HFF-Myc (cell line): Measurements from ENCODE around the gene REEP1.

Source experiments
- DNase-seq: peaks from one replicate; pipeline ENCODE4 v3.0.0-alpha.2; 2011; ENCODE audit warnings: low read depth; ENCODE audit errors: extremely low read depth
- H3K4me3 ChIP-seq: replicated peaks from 2 replicates; pipeline ENCODE4 v1.5.1; 2011; ENCODE audit warnings: low read depth, mild to moderate bottlenecking, control low read depth, low read length
- TF ChIP-seq, protein P1 (sequence below): IDR thresholded peaks from 2 replicates; pipeline ENCODE4 v1.5.1; 2012; ENCODE audit warnings: mild to moderate bottlenecking, low read depth, low read length, control low read depth; ENCODE audit errors: missing control alignments

Gene REEP1

DNA sequence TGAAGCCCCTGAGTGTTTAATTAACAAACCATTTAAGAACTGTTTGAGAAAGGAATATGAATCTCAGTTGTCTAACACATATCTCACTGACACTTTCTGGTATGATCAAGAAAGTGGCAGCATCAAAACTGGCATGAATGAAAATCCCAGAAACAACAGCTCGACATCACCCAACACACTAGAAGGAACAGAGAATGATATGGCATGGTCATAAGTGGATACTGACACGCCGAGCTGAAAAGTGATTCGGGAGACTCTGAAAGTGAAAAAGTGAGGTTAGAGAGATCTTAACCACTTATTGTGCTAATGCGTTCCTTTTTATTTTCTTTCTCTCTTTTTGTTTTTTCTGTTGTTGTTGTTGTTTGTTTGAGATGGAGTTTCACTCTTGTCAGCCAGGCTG lies 100.3 kb downstream of the REEP1 start:
- H3K4me3 ChIP-seq: no peak overlapping the region
- DNase-seq: no peak
- TF ChIP-seq, protein P1, sequence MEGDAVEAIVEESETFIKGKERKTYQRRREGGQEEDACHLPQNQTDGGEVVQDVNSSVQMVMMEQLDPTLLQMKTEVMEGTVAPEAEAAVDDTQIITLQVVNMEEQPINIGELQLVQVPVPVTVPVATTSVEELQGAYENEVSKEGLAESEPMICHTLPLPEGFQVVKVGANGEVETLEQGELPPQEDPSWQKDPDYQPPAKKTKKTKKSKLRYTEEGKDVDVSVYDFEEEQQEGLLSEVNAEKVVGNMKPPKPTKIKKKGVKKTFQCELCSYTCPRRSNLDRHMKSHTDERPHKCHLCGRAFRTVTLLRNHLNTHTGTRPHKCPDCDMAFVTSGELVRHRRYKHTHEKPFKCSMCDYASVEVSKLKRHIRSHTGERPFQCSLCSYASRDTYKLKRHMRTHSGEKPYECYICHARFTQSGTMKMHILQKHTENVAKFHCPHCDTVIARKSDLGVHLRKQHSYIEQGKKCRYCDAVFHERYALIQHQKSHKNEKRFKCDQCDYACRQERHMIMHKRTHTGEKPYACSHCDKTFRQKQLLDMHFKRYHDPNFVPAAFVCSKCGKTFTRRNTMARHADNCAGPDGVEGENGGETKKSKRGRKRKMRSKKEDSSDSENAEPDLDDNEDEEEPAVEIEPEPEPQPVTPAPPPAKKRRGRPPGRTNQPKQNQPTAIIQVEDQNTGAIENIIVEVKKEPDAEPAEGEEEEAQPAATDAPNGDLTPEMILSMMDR: no peak

DNA sequence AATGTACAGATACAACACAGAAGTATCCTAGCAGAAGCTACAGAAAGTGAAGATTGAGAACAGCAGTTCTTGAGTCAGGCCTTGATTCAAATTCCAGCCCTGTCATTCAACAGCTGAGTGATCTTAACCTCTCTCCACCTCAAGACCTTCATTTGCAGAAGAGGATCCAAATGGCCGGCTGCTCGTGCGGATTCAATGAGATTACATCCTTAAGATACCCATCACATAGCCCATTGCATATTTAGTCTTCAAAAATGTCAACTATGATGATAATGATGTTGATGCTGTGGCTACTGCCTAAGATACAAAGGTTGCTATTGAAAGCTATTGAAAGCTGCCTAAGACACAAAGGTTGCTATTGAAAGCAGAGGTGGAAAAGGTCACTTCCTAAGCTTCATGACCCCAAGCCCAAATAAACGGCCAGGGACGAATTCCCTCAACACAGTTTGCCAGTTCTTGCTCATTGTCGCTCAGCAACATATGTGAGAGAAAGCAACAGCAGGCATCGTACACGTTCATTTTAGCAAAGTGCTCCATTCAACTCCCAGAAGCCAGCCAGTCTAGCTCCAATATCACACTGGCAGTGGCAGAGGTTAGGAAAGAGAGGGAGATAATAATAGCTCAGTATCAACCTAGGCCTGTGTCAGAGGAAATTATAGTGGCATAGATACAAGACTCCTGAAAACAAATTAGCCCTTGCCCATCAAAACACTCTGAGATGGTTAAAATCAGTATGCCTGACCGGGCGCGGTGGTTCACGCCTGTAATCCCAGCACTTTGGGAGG lies 102.0 kb downstream of the REEP1 start:
- no peak overlapping the region for H3K4me3 ChIP-seq
- TF ChIP-seq, protein P1: no peak
- DNase-seq: no peak

DNA sequence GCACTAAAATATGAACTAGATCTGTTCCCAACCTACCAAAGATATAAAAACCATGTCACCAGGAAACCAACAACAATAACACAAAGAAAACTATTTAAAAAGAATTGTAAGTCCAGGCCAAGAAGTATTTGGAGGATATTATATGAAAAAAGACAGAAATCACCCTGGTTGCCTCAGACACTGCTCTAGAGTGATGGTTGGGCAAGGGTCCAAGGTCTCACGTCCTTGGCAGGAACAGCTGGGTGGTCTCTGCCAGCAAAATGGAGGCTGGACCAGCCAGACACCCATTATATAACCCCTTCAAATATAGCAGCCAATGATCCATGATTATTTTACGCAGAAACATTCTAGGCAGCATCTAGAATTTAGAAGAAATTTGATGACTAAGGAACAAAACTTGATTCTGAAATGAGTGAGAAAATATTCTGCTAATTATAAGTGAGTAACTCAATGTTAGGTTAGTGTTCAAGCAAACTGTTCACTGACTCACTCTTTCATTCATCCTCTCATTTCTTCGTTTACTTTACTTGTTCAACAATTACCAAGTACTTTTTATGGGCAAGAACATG lies 102.8 kb downstream of the REEP1 start:
- TF ChIP-seq, protein P1: no peak

DNA sequence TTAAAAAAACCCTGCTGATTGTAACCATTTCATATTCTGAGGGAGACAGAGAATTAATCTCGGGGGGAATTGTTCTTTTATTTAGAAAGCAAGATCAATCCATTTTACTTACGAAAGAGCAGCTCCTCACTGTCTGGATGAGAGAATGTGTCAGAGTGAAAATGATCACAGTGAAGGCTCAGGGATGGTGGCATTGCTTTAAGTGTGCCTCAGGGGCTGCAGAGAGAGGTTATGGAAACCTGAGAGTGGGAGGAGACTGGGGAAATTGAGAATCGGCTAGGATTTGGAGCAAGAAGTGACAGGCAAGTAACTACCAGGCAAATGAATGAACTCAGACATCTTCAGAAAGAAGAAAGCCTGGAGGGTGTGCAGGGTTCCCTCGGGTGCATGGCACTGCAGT lies 104.0 kb downstream of the REEP1 start:
- H3K4me3 ChIP-seq: no peak overlapping the region
- TF ChIP-seq, protein P1: no peak
- no peak for DNase-seq

More for the DNA sequence above, 102.8 kb downstream of the REEP1 start:
- H3K4me3 ChIP-seq: no peak overlapping the region
- DNase-seq: no peak

DNA sequence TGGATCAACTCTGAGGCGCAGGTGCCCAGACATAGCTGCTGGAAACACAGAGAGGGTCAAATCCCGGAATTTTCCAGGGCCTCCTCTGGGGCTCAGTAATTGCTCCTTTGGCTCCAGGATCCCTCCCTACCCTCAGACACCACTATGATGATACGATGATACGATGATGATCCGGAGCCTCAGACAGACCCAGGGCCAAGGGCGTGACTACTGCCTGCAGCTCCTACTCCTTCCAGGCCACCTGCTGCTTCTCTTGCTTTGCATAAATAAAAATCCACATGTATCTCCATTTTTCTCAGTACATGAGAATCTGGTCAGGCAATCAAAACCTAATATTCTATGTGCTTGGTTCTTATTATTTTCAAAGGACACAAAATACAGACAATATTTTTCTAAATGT lies 104.5 kb downstream of the REEP1 start:
- DNase-seq: no peak
- no peak overlapping the region for H3K4me3 ChIP-seq
- TF ChIP-seq, protein P1: no peak

DNA sequence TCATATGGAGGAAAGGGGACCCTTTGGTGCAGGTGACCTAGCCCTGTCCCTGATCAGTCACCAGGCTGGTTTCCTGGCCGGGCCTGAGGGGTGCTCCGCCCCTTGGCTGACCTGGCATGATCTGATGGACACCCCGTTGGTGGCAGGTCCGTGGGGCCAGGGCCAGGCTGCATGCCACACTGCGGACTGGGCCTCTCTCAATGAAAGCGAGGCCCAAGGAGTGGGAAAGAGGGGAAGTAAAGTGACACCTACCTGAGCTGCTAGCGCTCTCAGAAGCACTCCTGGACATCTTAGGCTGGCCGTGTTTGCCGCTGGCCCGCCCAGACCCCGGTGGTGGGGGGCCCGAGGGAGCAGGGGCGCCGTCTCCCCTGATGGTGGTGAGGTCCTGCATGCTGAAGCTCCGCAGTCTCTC lies 105.0 kb downstream of the REEP1 start:
- TF ChIP-seq, protein P1: no peak
- DNase-seq: no peak
- no peak overlapping the region for H3K4me3 ChIP-seq
